Measurements from ENCODE around the gene NCOA3.

DNA sequence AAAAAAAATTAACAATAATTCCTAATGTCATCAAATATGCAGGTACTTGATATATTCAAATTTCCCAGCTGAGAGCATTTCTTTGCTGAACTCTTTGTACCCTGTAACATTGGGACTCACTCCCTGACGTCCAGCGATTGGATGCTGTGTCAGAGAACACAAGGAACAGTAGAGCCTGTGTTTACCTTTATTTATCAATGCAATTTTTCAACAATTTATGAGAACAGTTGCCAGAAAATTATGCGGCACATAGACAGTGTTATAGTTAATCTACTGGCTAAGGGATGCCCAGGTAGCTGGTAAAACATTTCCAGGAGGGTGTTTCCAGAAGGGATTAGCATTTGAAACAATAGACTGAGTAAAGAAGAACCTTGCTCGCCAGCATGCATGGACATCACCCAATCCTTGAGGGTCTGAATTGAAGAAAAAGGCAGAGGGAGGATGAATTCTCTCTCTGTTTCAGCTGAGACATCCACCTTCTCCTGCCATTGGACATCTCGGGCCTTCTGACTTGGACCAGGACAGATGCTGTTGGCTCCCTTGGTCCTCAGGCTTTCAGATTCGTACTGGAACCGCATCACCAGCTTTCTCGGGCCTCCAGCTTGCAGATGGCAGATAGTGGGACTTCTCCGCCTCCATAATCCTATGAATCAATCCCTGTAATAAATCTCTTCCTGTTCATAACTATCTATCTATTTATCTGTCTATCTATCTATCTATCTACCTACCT, 42.2 kb upstream of the NCOA3 start:
- no peak for TF ChIP-seq EZH2 (IDR thresholded peaks at IDR 0.05; ENCODE audit: low read length, unreplicated experiment)
- TF ChIP-seq, protein P1, sequence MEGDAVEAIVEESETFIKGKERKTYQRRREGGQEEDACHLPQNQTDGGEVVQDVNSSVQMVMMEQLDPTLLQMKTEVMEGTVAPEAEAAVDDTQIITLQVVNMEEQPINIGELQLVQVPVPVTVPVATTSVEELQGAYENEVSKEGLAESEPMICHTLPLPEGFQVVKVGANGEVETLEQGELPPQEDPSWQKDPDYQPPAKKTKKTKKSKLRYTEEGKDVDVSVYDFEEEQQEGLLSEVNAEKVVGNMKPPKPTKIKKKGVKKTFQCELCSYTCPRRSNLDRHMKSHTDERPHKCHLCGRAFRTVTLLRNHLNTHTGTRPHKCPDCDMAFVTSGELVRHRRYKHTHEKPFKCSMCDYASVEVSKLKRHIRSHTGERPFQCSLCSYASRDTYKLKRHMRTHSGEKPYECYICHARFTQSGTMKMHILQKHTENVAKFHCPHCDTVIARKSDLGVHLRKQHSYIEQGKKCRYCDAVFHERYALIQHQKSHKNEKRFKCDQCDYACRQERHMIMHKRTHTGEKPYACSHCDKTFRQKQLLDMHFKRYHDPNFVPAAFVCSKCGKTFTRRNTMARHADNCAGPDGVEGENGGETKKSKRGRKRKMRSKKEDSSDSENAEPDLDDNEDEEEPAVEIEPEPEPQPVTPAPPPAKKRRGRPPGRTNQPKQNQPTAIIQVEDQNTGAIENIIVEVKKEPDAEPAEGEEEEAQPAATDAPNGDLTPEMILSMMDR (conservative IDR thresholded peaks at IDR 0.05; ENCODE audit: low read depth, low read length): no peak
